HG02610 (cell line): ENCODE results near the gene MAP2K5.

Source experiments
- ATAC-seq: cut with Tn5 transposase; IDR thresholded peaks from one replicate; pipeline ENCODE4 v1.9.1; 2021; ENCODE audit warnings: mild to moderate bottlenecking, moderate library complexity; ENCODE audit not compliant: unreplicated experiment

The MAP2K5 gene

GRCh38 chr15:67777773-67778172 lies 235.3 kb downstream of the MAP2K5 start:
- no peak for ATAC-seq

- ATAC-seq = no peak
These were observed 236.6 kb downstream of the MAP2K5 start for GRCh38 chr15:67778968-67779548.

GRCh38 chr15:67779549-67780111 lies 237.1 kb downstream of the MAP2K5 start:
- ATAC-seq = no peak

GRCh38 chr15:67781061-67781460 lies 238.6 kb downstream of the MAP2K5 start:
- ATAC-seq = no peak

GRCh38 chr15:67781907-67782690 lies 239.6 kb downstream of the MAP2K5 start:
- no peak for ATAC-seq

GRCh38 chr15:67782691-67782991 lies 240.1 kb downstream of the MAP2K5 start:
- ATAC-seq = no peak

- ATAC-seq = peak; percentile 59
These were observed 240.8 kb downstream of the MAP2K5 start for GRCh38 chr15:67783303-67783702.

- ATAC-seq = peak; percentile 83
These were observed 241.7 kb downstream of the MAP2K5 start for GRCh38 chr15:67784090-67784781.

GRCh38 chr15:67784856-67785430 lies 242.4 kb downstream of the MAP2K5 start:
- peak; percentile 19 for ATAC-seq

- no peak for ATAC-seq
These were observed 242.9 kb downstream of the MAP2K5 start for GRCh38 chr15:67785431-67785830.

GRCh38 chr15:67786646-67787045 lies 244.1 kb downstream of the MAP2K5 start:
- no peak for ATAC-seq

GRCh38 chr15:67788986-67789385 lies 246.5 kb downstream of the MAP2K5 start:
- ATAC-seq = no peak

GRCh38 chr15:67790610-67791319 lies 248.3 kb downstream of the MAP2K5 start:
- ATAC-seq = no peak

GRCh38 chr15:67792250-67792942 lies 249.9 kb downstream of the MAP2K5 start:
- ATAC-seq = no peak

- ATAC-seq = no peak
These were observed 252.5 kb downstream of the MAP2K5 start for GRCh38 chr15:67794832-67795574.

GRCh38 chr15:67796196-67797127 lies 254.0 kb downstream of the MAP2K5 start:
- ATAC-seq = no peak

- no peak for ATAC-seq
These were observed 257.3 kb downstream of the MAP2K5 start for GRCh38 chr15:67799801-67800205.

GRCh38 chr15:67801142-67801541 lies 258.6 kb downstream of the MAP2K5 start:
- ATAC-seq = no peak
